RWPE2 (cell line): ENCODE results near the gene SRPRB.

Experiments used
- ATAC-seq: fragments of 200-7000 bp; cut with Tn5 transposase; 3 replicates; pipeline ENCODE4 v1.9.1; 2021; ENCODE audit warnings: low read depth
- DNase-seq: peaks from one replicate; pipeline ENCODE4 v3.0.0-alpha.2; 2020; ENCODE audit warnings: low spot score
- H3K27ac ChIP-seq: fragments of 450-650 bp; 2 replicates; pipeline ENCODE4 v1.5.1; 2017; ENCODE audit warnings: mild to moderate bottlenecking; ENCODE audit not compliant: poor library complexity, severe bottlenecking
- H3K27me3 ChIP-seq: fragments of 250-450 bp; sonication (Bioruptor Pico); 2 replicates; pipeline ENCODE4 v1.5.1; 2021; ENCODE audit warnings: mild to moderate bottlenecking, moderate library complexity; ENCODE audit not compliant: insufficient read depth, poor library complexity, severe bottlenecking
- H3K36me3 ChIP-seq: fragments of 250-450 bp; sonication (Bioruptor Pico); 2 replicates; pipeline ENCODE4 v1.5.1; 2020; ENCODE audit warnings: low read depth, mild to moderate bottlenecking, moderate library complexity
- H3K4me1 ChIP-seq: fragments of 250-450 bp; sonication (Bioruptor Pico); 2 replicates; pipeline ENCODE4 v1.5.1; 2021; ENCODE audit warnings: mild to moderate bottlenecking, moderate library complexity; ENCODE audit not compliant: insufficient read depth, poor library complexity, severe bottlenecking
- H3K4me3 ChIP-seq: fragments of 250-450 bp; sonication (Bioruptor Pico); 2 replicates; pipeline ENCODE4 v1.5.1; 2021; ENCODE audit warnings: mild to moderate bottlenecking, moderate library complexity; ENCODE audit not compliant: severe bottlenecking
- H3K9me3 ChIP-seq: fragments of 250-450 bp; sonication (Bioruptor Pico); 2 replicates; pipeline ENCODE4 v1.5.1; 2021; ENCODE audit warnings: mild to moderate bottlenecking, moderate library complexity; ENCODE audit not compliant: severe bottlenecking
- TF ChIP-seq, protein P1 (sequence below): fragments of 450-650 bp; IDR thresholded peaks from one replicate; pipeline ENCODE4 v1.5.1; 2017; ENCODE audit warnings: mild to moderate bottlenecking, moderate library complexity; ENCODE audit not compliant: poor library complexity, severe bottlenecking

SRPRB gene

DNA sequence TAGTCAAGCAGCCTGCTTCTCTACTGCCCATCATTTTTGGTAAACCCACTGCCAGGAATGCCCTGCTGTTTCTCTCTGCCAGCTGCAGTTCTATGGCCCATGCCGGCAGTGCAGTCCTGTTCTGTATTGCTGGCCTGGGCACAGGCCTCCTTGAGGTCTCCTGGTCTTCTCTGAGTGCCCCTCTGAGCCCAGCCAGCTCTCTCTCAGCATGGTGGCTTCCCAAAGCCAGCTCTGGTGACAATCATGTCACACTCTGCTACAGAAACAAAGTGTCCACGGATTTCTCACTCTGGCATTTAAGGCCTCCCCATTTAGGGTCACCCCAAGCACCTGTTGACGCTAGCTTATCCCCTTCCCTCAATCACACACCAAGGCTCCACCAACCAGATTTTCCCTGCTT lies 24.5 kb downstream of the SRPRB start:
- no peaks in the 10 kb centered on the region for H3K27me3 ChIP-seq
- no peak for ATAC-seq
- TF ChIP-seq, protein P1, sequence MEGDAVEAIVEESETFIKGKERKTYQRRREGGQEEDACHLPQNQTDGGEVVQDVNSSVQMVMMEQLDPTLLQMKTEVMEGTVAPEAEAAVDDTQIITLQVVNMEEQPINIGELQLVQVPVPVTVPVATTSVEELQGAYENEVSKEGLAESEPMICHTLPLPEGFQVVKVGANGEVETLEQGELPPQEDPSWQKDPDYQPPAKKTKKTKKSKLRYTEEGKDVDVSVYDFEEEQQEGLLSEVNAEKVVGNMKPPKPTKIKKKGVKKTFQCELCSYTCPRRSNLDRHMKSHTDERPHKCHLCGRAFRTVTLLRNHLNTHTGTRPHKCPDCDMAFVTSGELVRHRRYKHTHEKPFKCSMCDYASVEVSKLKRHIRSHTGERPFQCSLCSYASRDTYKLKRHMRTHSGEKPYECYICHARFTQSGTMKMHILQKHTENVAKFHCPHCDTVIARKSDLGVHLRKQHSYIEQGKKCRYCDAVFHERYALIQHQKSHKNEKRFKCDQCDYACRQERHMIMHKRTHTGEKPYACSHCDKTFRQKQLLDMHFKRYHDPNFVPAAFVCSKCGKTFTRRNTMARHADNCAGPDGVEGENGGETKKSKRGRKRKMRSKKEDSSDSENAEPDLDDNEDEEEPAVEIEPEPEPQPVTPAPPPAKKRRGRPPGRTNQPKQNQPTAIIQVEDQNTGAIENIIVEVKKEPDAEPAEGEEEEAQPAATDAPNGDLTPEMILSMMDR: no peak
- no peaks in the 10 kb centered on the region for H3K4me1 ChIP-seq
- no peak overlapping the region for H3K27ac ChIP-seq
- H3K36me3 ChIP-seq: no peaks in the 10 kb centered on the region
- H3K4me3 ChIP-seq: no peak overlapping the region
- DNase-seq: no peak
- H3K9me3 ChIP-seq: no peaks in the 10 kb centered on the region

DNA sequence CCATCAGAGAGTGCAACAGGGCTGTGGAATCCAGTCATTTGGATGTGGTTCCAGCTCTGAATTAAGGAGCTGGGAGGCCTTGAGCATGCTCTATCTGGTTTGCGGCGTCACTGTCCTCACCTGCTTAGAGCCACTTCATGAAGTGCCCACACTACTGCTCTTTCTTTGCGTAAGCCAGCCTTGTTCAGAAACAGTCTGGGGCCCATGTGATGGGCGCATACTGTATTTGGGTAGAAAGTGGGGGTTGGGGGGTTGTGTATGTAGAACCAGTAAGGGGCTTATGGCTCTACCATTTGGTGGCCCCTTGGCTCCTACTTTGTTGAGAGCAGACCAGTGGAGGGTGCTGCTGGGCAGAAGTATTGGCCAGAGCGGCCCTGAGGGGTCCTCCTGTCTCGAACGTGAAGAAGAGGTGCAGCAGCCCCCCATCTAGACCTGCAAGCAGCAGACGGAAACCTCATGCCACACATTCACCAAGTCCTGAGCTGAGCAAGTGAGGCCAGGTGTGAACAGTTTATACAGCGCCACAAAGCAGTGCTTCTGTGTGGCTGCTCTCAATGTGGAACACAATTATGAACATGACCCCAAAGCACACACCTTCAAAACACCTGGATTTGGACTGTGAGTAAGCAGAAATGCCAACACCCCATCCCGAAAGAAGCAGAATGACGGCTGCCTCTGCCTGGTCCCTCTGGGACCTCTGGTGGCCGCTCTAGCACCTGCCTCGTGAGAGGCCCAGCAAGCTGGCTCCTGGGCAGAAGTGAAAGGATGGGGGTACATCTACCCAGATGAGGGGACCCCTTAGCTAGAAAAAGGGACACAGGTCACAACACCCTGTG lies 26.6 kb downstream of the SRPRB start:
- Histone ChIP-seq H3K36me3 (no peaks in the 10 kb centered on the region), H3K4me3 (no peak overlapping the region), H3K27ac (no peak overlapping the region), H3K9me3 (no peaks in the 10 kb centered on the region), H3K4me1 (no peaks in the 10 kb centered on the region), H3K27me3 (no peaks in the 10 kb centered on the region)
- DNase-seq (no peak), ATAC-seq (no peak)
- TF ChIP-seq, protein P1: no peak

DNA sequence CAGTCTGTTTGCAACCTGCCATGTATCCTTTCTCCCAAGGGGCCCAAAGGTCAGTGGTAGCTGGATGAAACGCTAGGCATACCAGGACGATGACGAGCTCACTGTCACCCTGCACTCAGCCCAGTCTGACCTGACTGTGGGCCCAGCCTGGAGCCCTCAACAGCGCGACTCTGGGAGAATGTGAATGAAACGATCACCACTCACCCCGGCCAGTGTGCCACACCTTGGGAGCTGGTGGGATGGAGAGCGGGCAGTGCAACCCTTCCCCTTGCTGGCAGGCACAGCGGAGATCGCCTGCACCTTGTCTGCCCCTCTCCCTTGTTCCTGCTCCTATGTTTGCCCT lies 27.2 kb downstream of the SRPRB start:
- Histone ChIP-seq H3K4me1 (no peaks in the 10 kb centered on the region), H3K27ac (no peak overlapping the region)

DNA sequence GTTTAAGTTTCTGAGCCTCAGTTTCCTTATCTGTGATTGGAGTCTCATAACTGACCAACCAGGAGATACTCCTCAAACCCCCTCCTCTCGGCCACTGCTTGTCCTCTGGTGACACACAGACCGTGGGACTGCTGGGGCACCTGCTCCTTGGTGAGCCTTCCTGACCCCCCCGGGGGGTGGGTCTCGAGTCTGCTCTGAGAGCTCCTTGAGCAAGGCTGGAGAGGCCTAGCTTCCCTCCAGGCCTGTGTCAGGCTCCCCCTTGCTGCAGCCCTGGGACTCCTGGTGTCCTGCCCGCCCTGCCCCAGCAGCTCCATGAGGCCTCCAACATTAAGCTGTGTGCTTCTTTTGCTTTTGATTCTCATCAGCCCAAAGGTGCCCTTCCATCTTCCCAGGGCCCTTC lies 27.7 kb downstream of the SRPRB start:
- Histone ChIP-seq H3K9me3 (no peaks in the 10 kb centered on the region), H3K27me3 (no peaks in the 10 kb centered on the region), H3K4me3 (no peak overlapping the region), H3K36me3 (no peaks in the 10 kb centered on the region), H3K27ac (no peak overlapping the region), H3K4me1 (no peaks in the 10 kb centered on the region)
- TF ChIP-seq, protein P1: no peak
- DNase-seq: no peak
- ATAC-seq: no peak

More for the DNA sequence above, 27.2 kb downstream of the SRPRB start:
- Histone ChIP-seq H3K36me3 (no peaks in the 10 kb centered on the region), H3K9me3 (no peaks in the 10 kb centered on the region), H3K27me3 (no peaks in the 10 kb centered on the region), H3K4me3 (no peak overlapping the region)
- TF ChIP-seq, protein P1: no peak
- ATAC-seq (no peak), DNase-seq (no peak)
